ENCODE data around the gene ZBTB6.
"Not testable (repeated sequence)": the region's sequence is repeated elsewhere in the genome, so short reads cannot be mapped to it uniquely, and the experiment has no call there.

Gene ZBTB6

GRCh38 chr9:122930541-122931225, 17.6 kb upstream of the ZBTB6 start:
- DNase-seq: no peak

GRCh38 chr9:122929796-122930354, 16.8 kb upstream of the ZBTB6 start:
- DNase-seq: no peak

- no peak for DNase-seq
Observed at GRCh38 chr9:122923947-122924346, 10.8 kb upstream of the ZBTB6 start.

GRCh38 chr9:122922713-122923112, 9.6 kb upstream of the ZBTB6 start:
- DNase-seq: no peak

GRCh38 chr9:122918310-122918709, 5.2 kb upstream of the ZBTB6 start:
- DNase-seq: no peak

- no peak for DNase-seq
Observed at GRCh38 chr9:122912671-122912963, 506 bp downstream of the ZBTB6 start.

- not testable (repeated sequence) for DNase-seq
Observed at GRCh38 chr9:122906122-122906521, 7.0 kb downstream of the ZBTB6 start.

GRCh38 chr9:122904823-122905710, 8.1 kb downstream of the ZBTB6 start, which contains the start of gene RC3H2:
RC3H2 (minus strand) TSS chr9:122905359; CDS start chr9:122897509, 7,850 bp downstream.
- DNase-seq: peak; percentile 97

GRCh38 chr9:122904466-122904822, 8.7 kb downstream of the ZBTB6 start:
- no peak for DNase-seq

GRCh38 chr9:122900791-122901190, 12.3 kb downstream of the ZBTB6 start:
- DNase-seq: no peak

- no peak for DNase-seq
Observed at GRCh38 chr9:122897969-122898368, 15.2 kb downstream of the ZBTB6 start.

- DNase-seq: no peak
Observed at GRCh38 chr9:122888480-122888879, 24.6 kb downstream of the ZBTB6 start.

- DNase-seq: no peak
Observed at GRCh38 chr9:122883125-122883524, 30.0 kb downstream of the ZBTB6 start.

GRCh38 chr9:122879443-122879842, 33.7 kb downstream of the ZBTB6 start:
- DNase-seq: no peak

- DNase-seq: no peak
Observed at GRCh38 chr9:122875523-122875922, 37.6 kb downstream of the ZBTB6 start.

- not testable (repeated sequence) for DNase-seq
Observed at GRCh38 chr9:122867276-122867675, 45.8 kb downstream of the ZBTB6 start.

GRCh38 chr9:122866079-122866478, 47.0 kb downstream of the ZBTB6 start:
- no peak for DNase-seq

GRCh38 chr9:122865300-122865699, 47.8 kb downstream of the ZBTB6 start:
- DNase-seq: no peak

GRCh38 chr9:122863407-122863806, 49.7 kb downstream of the ZBTB6 start:
- no peak for DNase-seq

- DNase-seq: no peak
Observed at GRCh38 chr9:122860319-122861142, 52.6 kb downstream of the ZBTB6 start.

All from right kidney (tissue), 1 donor.